Fibroblast of pulmonary artery (primary cell): ENCODE results near the gene RAB7B.

Experiments used
- DNase-seq: peaks from one replicate; pipeline ENCODE4 v3.0.0-alpha.2; 2010; ENCODE audit warnings: low read depth
- H3K4me3 ChIP-seq: replicated peaks from 2 replicates; pipeline ENCODE4 v1.5.1; 2011; ENCODE audit warnings: low read depth, mild to moderate bottlenecking, control low read depth, low read length, moderate library complexity
- CTCF ChIP-seq: IDR thresholded peaks from 2 replicates; pipeline ENCODE4 v1.5.1; 2011; ENCODE audit warnings: mild to moderate bottlenecking, control low read depth, low read length, inconsistent platforms; ENCODE audit errors: missing control alignments

Gene RAB7B

GRCh38 chr1:205981257-205981656, 21.9 kb downstream of the RAB7B start:
- no peak overlapping the region for H3K4me3 ChIP-seq
- DNase-seq = no peak
- no peak for TF ChIP-seq CTCF

- H3K4me3 ChIP-seq = no peak overlapping the region
- no peak for TF ChIP-seq CTCF
- no peak for DNase-seq
Measured at GRCh38 chr1:205980237-205980870, 22.8 kb downstream of the RAB7B start.

DNA sequence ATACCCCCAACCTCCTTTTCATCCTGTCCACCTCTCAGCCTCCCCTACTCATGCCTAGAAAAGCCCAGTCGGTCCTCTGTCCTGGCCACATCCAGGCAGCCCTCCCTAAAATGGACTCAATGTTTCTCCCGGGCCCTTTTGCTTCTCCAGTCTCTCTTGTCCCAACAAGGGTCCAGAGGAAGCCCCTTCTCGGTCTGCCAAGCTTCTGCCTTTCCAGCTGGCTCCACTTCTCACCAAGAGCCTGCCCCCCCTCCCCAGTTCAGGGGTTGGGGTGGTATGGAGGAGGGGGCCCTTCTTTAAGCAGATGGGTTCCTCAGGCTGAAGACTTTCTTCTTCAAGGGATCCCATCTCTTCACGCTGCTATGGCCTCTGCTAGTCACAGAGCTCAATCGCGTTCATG, 23.9 kb downstream of the RAB7B start:
- TF ChIP-seq CTCF = no peak
- DNase-seq = no peak
- no peak overlapping the region for H3K4me3 ChIP-seq

DNA sequence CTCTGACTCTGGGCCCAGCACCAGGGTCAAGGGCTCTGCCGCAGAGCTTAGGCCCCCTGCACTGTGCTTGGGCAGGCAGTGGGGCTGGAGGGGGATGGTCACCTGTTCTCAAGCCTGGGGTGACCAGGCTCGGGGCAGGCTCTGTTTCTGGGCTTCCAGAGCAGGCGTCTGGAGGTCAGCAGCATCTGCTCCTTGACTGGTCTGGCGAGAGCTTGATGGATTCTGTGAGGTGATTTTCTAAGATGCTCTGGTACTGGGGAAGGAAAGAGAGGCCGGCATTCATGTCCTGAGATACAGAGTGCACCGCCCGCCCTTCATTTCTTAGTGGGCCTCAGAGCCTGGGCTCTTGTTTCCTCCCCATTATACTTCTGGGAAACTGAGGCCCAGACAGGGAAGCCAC, 24.5 kb downstream of the RAB7B start:
- TF ChIP-seq CTCF = no peak
- DNase-seq = no peak
- H3K4me3 ChIP-seq = no peak overlapping the region

GRCh38 chr1:205977402-205978014, 25.7 kb downstream of the RAB7B start:
- no peak overlapping the region for H3K4me3 ChIP-seq
- peak; percentile 88 for DNase-seq
- TF ChIP-seq CTCF = peak; percentile 100

DNA sequence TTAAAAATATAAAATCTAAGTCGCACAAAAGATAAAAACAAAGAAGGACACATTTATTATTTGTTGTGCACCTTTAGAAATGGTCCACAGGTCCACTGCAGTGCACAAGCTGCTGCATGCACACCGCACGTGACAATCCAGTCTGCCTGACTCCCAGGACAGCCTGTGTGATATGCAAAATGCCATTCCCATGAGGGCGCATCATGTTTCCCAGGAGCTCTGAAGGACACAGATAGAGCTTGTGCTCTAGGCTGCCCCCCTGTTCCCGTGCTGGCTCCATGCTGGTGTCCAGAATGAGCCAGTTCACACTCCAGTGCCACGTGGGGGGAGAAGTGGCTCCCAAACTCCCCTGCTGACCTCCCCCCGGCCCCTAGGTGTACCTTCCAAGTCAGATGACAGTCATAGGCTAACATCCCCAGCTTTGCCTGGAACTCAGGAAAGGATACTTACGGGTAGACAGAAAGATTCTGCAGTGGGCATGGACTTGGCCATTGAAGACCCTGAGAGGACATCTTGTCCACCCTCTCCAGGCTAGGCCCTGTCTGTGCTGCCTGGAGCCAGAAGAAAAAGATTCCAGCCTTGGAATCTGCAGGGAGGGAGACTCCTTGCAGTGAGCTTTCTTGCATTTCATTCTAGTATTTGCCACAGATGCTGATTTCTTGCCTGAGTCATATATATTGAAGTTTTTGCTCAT, 26.3 kb downstream of the RAB7B start:
- peak; percentile 41 for DNase-seq
- TF ChIP-seq CTCF = no peak
- no peak overlapping the region for H3K4me3 ChIP-seq
